Spleen (tissue), 11 donors: ENCODE results near the gene DENND1A. TPM values are rescaled to one million over a fixed set of nuclear protein-coding genes. Genes with fewer than 3 reads are reported as not detected.

ENCODE experiments used
- DNase-seq: peaks from one replicate; pipeline ENCODE4 v3.0.0-alpha.2; 2020
- H3K27ac ChIP-seq, 8 donors: fragments of 200-600 bp; sonication (generic) in 7 of 8; 1 replicate in 4 of 8; 2 replicates in 4 of 8; pipeline versions ENCODE4 v1.5.0 to v1.8.0; 2016 to 2021; ENCODE audit warnings: inconsistent platforms in 4 of 8, mild to moderate bottlenecking in 4 of 8, moderate library complexity in 1 of 8
- H3K27me3 ChIP-seq, 7 donors: fragments of 200-600 bp; sonication (generic) in 6 of 7; replicated peaks in 1 of 7; 1 replicate in 4 of 7; 2 replicates in 3 of 7; pipeline versions ENCODE4 v1.5.0 to v1.8.0; 2016 to 2021; ENCODE audit warnings: inconsistent platforms in 3 of 7, mild to moderate bottlenecking in 1 of 7
- H3K36me3 ChIP-seq, 6 donors: fragments of 200-600 bp; sonication (generic) in 5 of 6; 1 replicate in 4 of 6; 2 replicates in 2 of 6; pipeline versions ENCODE4 v1.5.0 to v1.8.0; 2016 to 2021; ENCODE audit warnings: inconsistent platforms in 2 of 6
- H3K4me1 ChIP-seq, 6 donors: fragments of 200-600 bp; sonication (generic) in 5 of 6; 1 replicate in 3 of 6; 2 replicates in 3 of 6; pipeline versions ENCODE4 v1.5.0 to v1.8.0; 2016 to 2021; ENCODE audit warnings: inconsistent platforms in 3 of 6
- H3K4me3 ChIP-seq, 8 donors: fragments of 200-600 bp; sonication (generic) in 7 of 8; 1 replicate in 4 of 8; 2 replicates in 4 of 8; pipeline versions ENCODE4 v1.5.0 to v1.8.0; 2016 to 2021; ENCODE audit warnings: inconsistent platforms in 4 of 8, mild to moderate bottlenecking in 4 of 8, moderate library complexity in 2 of 8
- H3K9me3 ChIP-seq, 8 donors: fragments of 200-600 bp; sonication (generic) in 7 of 8; 1 replicate in 4 of 8; 2 replicates in 4 of 8; pipeline versions ENCODE4 v1.5.0 to v1.8.0; 2016 to 2021; ENCODE audit warnings: inconsistent platforms in 4 of 8
- POLR2A ChIP-seq, 3 donors: fragments of 450-650 bp; IDR thresholded peaks; one replicate each; pipeline ENCODE4 v1.5.1; 2017; ENCODE audit warnings: antibody characterized with exemption in 3 of 3, mild to moderate bottlenecking in 1 of 3
- POLR2AphosphoS5 ChIP-seq, 3 donors: sonication (generic); formaldehyde crosslinking; IDR thresholded peaks; one replicate each; pipeline ENCODE4 v1.5.1; 2017; ENCODE audit warnings: antibody characterized with exemption in 3 of 3
- WGBS, 5 donors: extraction: QIAGEN DNeasy Blood & Tissue Kit in 3 of 5; methylation state at CpG; one replicate each; pipeline versions ENCODE4 v1.1.5 to v1.1.7; 2013 to 2018; 5-methylcytosine and 5-hydroxymethylcytosine counted together
- intact Hi-C: fragments of 100-400 bp; cut with DNase I; formaldehyde crosslinking; loops from one replicate; pipeline ENCODE4 v1.15.0; 2023; ENCODE audit warnings: low total_unique reads
- polyA plus RNA-seq, 3 donors: library from polyadenylated mRNA; stranded (reverse); fragments of 200-250 nt; gene quantifications; one replicate each; pipeline ENCODE4 v1.2.1, GENCODE V29; 2013
- total RNA-seq, 7 donors: library from RNA; depleted of rRNA in 3 of 7; stranded (reverse); fragments of >200 nt in 3 of 7; fragmentation: NEBNext Ultra II Directional in 4 of 7; extraction: Animal tissue kit (Norgen Biotek cat#: 25700) in 4 of 7; gene quantifications; one replicate each; pipeline versions ENCODE4 v1.1.0 to v1.2.1, GENCODE V29; 2016 to 2021
- TF ChIP-seq, protein P1 (sequence below), 11 experiments: fragments of 200-600 bp in 7 of 11; fragments of 450-650 bp in 4 of 11; sonication (generic) in 4 of 11; IDR thresholded peaks in 8 of 11; conservative IDR thresholded peaks in 3 of 11; 1 replicate in 7 of 11; 2 replicates in 4 of 11; pipeline versions ENCODE4 v1.4.0 to v1.8.0; 2016 to 2021; ENCODE audit warnings: antibody characterized with exemption in 11 of 11, inconsistent platforms in 4 of 11, mild to moderate bottlenecking in 1 of 11
- donor health status: healthy with polysubstance abuse.
- donor health status: DM: no; HTN: no; CAD: no; lungs with moderate emphysema.
- donor health status: DM: no; HTN: no; CAD: no.
- donor health status: Bipolar disorder and iron deficiency.
- donor health status: healthy.
- donor health status: DM: no; HTN: no; CAD: no.
- donor health status: DM: yes; HTN: yes; CAD: no.

The DENND1A gene
- total and polyA plus RNA-seq, 10 donors: 5.4 to 59.3 (median 48.8) TPM

DNA sequence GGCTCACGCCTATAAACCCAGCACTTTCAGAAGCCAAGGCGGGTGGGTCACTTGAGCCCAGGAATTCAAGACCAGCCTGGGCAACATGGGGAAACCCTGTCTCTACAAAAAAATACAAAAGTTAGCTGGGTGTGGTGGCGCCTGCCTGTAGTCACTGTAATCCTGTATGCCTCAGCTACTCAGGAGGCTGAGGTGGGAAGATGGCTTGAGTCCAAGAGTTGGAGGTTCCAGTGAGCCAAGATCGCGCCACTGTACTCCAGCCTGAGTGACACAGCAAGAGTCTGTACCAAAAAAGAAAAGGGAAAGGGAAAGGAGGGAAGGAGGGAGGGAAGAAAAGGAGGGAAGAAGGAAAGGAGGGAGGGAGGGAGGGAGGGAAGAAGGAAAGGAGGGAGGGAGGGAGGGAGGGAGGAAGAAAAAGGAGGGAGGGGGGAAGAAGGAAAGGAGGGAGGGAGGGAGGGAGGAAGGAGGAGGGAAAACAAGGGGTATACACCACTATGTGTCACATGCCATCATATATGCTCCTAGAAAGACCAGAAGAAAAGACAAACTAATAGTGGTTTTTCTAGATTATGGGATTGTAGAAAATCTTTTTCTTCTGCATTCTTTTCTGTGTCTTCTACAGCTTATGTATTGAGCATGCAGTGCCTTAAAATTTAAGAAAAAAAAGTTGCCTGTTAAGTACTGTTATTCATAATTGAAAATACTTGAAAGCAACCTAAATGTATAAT, 240.1 kb downstream of the DENND1A start:
- intact Hi-C loops: no loop called here
- Histone ChIP-seq H3K27me3 (no peaks in the 10 kb centered on the region), H3K4me3 (no peak overlapping the region), H3K27ac (no peak overlapping the region), H3K4me1 (peaks cover 4 to 42% (median 17%) of the 10 kb centered on the region in 6 donors), H3K9me3 (no peaks in the 10 kb centered on the region), H3K36me3 (peaks cover 0 to 19% (median 0%) of the 10 kb centered on the region in 6 donors)
- no peak for DNase-seq
- 82 to 97% (median 93%) methylated on average over 5 of the region's 5 CpGs for WGBS, 5 donors
- TF ChIP-seq, protein P1, sequence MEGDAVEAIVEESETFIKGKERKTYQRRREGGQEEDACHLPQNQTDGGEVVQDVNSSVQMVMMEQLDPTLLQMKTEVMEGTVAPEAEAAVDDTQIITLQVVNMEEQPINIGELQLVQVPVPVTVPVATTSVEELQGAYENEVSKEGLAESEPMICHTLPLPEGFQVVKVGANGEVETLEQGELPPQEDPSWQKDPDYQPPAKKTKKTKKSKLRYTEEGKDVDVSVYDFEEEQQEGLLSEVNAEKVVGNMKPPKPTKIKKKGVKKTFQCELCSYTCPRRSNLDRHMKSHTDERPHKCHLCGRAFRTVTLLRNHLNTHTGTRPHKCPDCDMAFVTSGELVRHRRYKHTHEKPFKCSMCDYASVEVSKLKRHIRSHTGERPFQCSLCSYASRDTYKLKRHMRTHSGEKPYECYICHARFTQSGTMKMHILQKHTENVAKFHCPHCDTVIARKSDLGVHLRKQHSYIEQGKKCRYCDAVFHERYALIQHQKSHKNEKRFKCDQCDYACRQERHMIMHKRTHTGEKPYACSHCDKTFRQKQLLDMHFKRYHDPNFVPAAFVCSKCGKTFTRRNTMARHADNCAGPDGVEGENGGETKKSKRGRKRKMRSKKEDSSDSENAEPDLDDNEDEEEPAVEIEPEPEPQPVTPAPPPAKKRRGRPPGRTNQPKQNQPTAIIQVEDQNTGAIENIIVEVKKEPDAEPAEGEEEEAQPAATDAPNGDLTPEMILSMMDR (IDR thresholded peaks at IDR 0.05 in 8 of 11, conservative IDR thresholded peaks at IDR 0.05 in 3 of 11): no peak
- TF ChIP-seq POLR2A (IDR thresholded peaks at IDR 0.05) (no peak), POLR2AphosphoS5 (IDR thresholded peaks at IDR 0.05) (no peak)

DNA sequence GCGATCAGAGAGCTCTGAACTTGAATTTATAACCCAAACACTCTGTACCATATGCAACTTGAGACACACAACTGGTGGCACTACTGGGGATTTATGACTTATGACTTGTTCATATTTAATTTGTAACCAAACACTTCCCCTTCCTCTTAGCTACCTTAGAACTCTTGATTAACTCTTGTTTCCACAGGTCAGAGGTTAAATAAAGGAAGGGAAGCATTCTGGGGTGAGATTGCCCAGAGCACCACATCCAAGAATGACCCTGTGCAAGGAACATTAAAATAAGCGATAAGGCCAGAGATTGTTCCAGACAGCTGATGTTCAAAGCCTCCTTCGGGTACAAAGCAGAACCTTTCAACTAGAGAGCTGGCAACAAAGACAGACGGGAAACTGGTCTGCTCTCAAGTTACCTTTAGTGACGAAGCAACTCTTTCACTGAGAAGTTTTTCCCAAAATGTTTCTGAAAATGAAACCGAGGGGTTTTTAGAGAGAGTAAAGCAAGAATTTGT, 242.6 kb downstream of the DENND1A start:
- 29 to 43% (median 34%) methylated on average over 6 of the region's 6 CpGs for WGBS, 5 donors
- intact Hi-C loops: no loop called here
- Histone ChIP-seq H3K27me3 (no peaks in the 10 kb centered on the region), H3K9me3 (no peaks in the 10 kb centered on the region), H3K4me1 (peaks cover 9 to 49% (median 22%) of the 10 kb centered on the region in 6 donors), H3K36me3 (peaks cover 0 to 19% (median 0%) of the 10 kb centered on the region in 6 donors), H3K4me3 (no peak overlapping the region), H3K27ac (peak overlapping the region in 3 of 8 donors; percentile 6 to 14 (median 8))
- TF ChIP-seq POLR2AphosphoS5 (IDR thresholded peaks at IDR 0.05): no peak
- no peak for TF ChIP-seq POLR2A (IDR thresholded peaks at IDR 0.05)
- TF ChIP-seq, protein P1 (IDR thresholded peaks at IDR 0.05 in 8 of 11, conservative IDR thresholded peaks at IDR 0.05 in 3 of 11): no peak
- DNase-seq: no peak

DNA sequence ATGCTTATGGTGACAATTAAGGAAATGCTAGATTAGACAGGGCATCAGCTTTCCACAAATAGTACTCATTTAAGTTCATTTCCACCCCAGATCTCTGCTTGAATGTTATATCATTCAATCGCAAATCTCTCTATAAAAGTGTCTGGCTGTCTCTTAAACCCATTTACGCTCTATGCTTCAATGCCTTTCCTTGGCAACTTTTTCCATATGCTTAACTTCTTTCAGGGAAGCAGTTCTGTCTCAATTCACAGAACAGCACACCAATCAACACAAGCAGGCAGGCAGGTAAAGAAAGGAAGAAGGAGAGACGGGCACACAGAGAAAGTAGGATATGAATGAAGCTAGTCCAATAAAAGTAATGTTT, 243.1 kb downstream of the DENND1A start:
- Histone ChIP-seq H3K27ac (peak overlapping the region in 1 of 8 donors; percentile 14), H3K9me3 (no peaks in the 10 kb centered on the region), H3K36me3 (peaks cover 0 to 18% (median 0%) of the 10 kb centered on the region in 6 donors), H3K4me1 (peaks cover 9 to 45% (median 22%) of the 10 kb centered on the region in 6 donors), H3K27me3 (no peaks in the 10 kb centered on the region), H3K4me3 (no peak overlapping the region)
- intact Hi-C loops: no loop called here
- DNase-seq: no peak
- TF ChIP-seq POLR2AphosphoS5 (IDR thresholded peaks at IDR 0.05): no peak
- WGBS, 5 donors: 83 to 91% (median 87%) methylated on average over 3 of the region's 3 CpGs

DNA sequence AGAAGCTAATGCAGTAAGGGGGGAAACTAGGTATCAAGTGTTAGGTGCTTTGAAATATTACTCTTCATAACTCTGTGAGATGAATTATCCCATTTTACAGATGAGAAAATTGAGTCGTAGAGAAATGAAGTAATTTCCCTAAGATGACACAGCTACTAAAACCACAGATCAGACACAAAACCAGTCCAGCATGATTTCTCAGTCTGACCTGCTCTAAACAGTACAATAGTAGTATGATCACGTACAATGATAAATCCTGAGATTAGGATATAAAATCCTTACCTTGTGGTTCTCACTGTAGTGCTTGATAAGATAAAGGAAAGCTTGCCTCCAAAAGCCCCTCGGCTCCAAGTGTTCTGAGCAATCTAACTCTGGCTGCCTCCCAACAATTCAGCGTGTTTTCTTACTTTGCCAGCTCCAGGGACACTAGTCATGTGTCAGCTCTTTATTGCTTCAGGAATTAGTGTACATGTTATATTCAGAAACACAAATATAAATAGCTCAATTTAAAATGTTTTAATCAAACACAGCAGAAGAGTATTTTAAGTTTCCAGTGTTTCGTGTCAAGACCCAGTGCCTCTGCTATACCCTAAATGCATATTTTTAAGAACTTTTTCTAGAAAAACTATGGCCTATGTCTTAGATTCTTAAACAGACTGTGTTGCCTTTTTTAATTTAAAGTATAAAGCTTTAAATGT, 243.6 kb downstream of the DENND1A start:
- H3K36me3 ChIP-seq: peaks cover 0 to 12% (median 0%) of the 10 kb centered on the region in 6 donors
- intact Hi-C loops: no loop called here
- peaks cover 9 to 45% (median 22%) of the 10 kb centered on the region in 6 donors for H3K4me1 ChIP-seq
- no peaks in the 10 kb centered on the region for H3K9me3 ChIP-seq
- no peak overlapping the region for H3K27ac ChIP-seq
- no peak overlapping the region for H3K4me3 ChIP-seq
- no peaks in the 10 kb centered on the region for H3K27me3 ChIP-seq
- DNase-seq: no peak
- 61 to 86% (median 72%) methylated on average over 5 of the region's 5 CpGs for WGBS, 5 donors
- TF ChIP-seq, protein P1 (IDR thresholded peaks at IDR 0.05 in 8 of 11, conservative IDR thresholded peaks at IDR 0.05 in 3 of 11): no peak
- TF ChIP-seq POLR2AphosphoS5 (IDR thresholded peaks at IDR 0.05) (no peak), POLR2A (IDR thresholded peaks at IDR 0.05) (no peak)
